ENCODE results near the gene RRM1.

DNA sequence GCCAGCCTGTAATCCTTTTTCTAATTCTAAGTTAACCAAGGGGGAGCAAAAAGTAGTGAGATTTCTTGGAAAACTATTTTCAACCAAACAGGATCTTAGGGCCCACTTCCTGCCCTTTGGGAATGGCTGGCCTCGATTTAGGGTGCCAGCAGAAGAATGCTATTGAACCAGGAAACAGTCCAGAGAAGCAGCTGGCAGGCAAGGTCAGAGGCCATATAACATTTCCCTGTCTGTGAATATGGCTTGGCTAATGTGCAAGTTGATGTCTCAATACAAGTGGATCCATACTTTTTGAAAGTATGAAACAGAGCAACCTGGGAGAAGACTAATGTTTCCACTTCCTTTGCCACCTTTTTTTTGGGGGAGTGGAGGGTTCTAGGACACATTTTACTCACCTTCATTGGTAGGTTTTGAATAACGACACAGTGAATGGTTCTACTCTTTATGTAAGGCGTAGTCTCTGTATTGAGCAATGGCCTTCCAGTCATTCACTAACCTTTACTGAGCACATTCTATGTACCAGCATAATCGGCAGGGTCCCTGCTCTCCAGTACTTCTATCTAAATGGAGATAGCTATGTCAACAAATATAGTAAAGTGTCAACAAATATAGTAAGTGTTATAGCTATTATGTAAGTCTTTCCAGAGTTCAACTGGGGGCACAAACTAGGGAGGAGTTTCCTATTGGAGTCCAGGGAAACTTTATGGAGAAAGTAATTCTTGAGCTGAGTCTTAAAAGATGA is 34.2 kb upstream of the RRM1 start:
- TF ChIP-seq E2F4 (CRISPR knock-in tag; IDR thresholded peaks at IDR 0.05; ENCODE audit: low read depth) = no peak
- no peak for TF ChIP-seq CHD4 (IDR thresholded peaks at IDR 0.05; ENCODE audit: insufficient read depth, insufficient replicate concordance, low read depth, low read length, poor library complexity, severe bottlenecking)
